Prostate gland (tissue), 2 donors: Measurements from ENCODE around the gene ENPP7. TPM values are rescaled to one million over a fixed set of nuclear protein-coding genes. Genes with fewer than 3 reads are reported as not detected.

Experiments used
- DNase-seq: peaks from one replicate; pipeline ENCODE4 v3.0.0-alpha.2; 2019; ENCODE audit warnings: low spot score
- H3K27ac ChIP-seq, 2 donors: fragments of 200-600 bp; sonication (generic); 2 replicates each; pipeline ENCODE4 v1.5.1; 2017 to 2019
- H3K27me3 ChIP-seq: fragments of 200-600 bp; sonication (generic); replicated peaks from 2 replicates; pipeline ENCODE4 v1.5.1; 2019; ENCODE audit not compliant: insufficient read depth
- H3K36me3 ChIP-seq, 2 donors: fragments of 200-600 bp; sonication (generic); 1 replicate in 1 of 2; 2 replicates in 1 of 2; pipeline versions ENCODE4 v1.5.1 to v1.8.1; 2017 to 2019
- H3K4me1 ChIP-seq: fragments of 200-600 bp; sonication (generic); replicated peaks from 2 replicates; pipeline ENCODE4 v1.5.1; 2019
- H3K4me3 ChIP-seq, 2 donors: fragments of 200-600 bp; sonication (generic); 2 replicates each; pipeline ENCODE4 v1.5.1; 2017 to 2019
- H3K9me3 ChIP-seq: fragments of 200-600 bp; sonication (generic); 2 replicates; pipeline ENCODE4 v1.5.1; 2017
- POLR2A ChIP-seq: fragments of 450-650 bp; IDR thresholded peaks from one replicate; pipeline ENCODE4 v1.6.1; 2016; ENCODE audit warnings: antibody characterized with exemption, mild to moderate bottlenecking
- POLR2AphosphoS5 ChIP-seq: sonication (generic); formaldehyde crosslinking; IDR thresholded peaks from one replicate; pipeline ENCODE4 v1.6.1; 2017; ENCODE audit warnings: antibody characterized with exemption
- WGBS: methylation state at CpG from one replicate; pipeline ENCODE4 v1.1.5; 2018; 5-methylcytosine and 5-hydroxymethylcytosine counted together
- intact Hi-C: fragments of 100-400 bp; cut with DNase I; formaldehyde crosslinking; loops from one replicate; pipeline ENCODE4 v1.14.2; 2022
- total RNA-seq, 2 donors: library from RNA; depleted of rRNA; stranded (reverse); fragments of >200 nt; gene quantifications; one replicate each; pipeline ENCODE4 v1.1.0, GENCODE V29; 2016
- TF ChIP-seq, protein P1 (sequence below), 4 experiments: fragments of 200-600 bp in 2 of 4; fragments of 450-650 bp in 2 of 4; sonication (generic) in 2 of 4; IDR thresholded peaks; 1 replicate in 3 of 4; 2 replicates in 1 of 4; pipeline ENCODE4 v1.5.1; 2016 to 2019; ENCODE audit warnings: antibody characterized with exemption in 4 of 4, mild to moderate bottlenecking in 2 of 4, moderate library complexity in 2 of 4

The ENPP7 gene
- total RNA-seq, 2 donors from 2014 or later: not detected

GRCh38 chr17:79737046-79737921 is 6.5 kb downstream of the ENPP7 start:
- TF ChIP-seq POLR2AphosphoS5 (no peak), POLR2A (no peak)
- TF ChIP-seq, protein P1, sequence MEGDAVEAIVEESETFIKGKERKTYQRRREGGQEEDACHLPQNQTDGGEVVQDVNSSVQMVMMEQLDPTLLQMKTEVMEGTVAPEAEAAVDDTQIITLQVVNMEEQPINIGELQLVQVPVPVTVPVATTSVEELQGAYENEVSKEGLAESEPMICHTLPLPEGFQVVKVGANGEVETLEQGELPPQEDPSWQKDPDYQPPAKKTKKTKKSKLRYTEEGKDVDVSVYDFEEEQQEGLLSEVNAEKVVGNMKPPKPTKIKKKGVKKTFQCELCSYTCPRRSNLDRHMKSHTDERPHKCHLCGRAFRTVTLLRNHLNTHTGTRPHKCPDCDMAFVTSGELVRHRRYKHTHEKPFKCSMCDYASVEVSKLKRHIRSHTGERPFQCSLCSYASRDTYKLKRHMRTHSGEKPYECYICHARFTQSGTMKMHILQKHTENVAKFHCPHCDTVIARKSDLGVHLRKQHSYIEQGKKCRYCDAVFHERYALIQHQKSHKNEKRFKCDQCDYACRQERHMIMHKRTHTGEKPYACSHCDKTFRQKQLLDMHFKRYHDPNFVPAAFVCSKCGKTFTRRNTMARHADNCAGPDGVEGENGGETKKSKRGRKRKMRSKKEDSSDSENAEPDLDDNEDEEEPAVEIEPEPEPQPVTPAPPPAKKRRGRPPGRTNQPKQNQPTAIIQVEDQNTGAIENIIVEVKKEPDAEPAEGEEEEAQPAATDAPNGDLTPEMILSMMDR (IDR thresholded peaks at IDR 0.05): no peak
- H3K27me3 ChIP-seq: peaks cover 2% of the 10 kb centered on the region
- DNase-seq: no peak

DNA sequence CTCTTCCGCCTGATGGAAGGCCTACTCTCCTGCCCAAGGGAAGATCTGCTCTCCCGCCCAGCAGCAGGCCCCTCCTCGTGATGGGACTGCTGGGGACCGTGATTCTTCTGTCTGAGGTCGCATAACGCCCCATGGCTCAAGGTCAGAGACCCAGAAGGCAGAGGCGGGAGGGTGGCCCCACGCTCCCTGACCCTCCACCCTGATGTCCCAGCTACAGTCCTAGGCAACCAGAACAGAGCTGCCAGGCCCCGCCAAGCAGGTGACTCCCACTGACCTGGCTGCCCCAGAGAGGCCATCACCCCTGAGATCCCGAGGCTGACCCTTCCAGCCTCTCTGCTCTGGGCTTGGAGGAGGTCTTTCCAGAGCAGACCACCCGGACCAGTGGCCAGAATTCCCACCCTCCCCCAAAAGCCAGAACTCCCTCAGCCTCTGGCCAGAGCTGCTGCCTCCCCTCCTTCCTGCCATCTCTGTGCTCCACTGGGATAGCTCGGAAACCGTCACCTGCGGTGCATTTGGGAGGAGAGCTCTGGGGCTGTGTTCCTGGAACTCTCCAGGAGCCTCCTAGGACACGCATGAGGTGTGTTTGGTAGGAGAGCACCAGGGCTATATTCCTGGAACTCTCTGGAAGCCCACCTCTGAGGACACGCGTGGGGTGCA is 7.3 kb downstream of the ENPP7 start:
- intact Hi-C loops: no loop called here
- no peak for DNase-seq
- H3K36me3 ChIP-seq: no peaks in the 10 kb centered on the region
- no peaks in the 10 kb centered on the region for H3K9me3 ChIP-seq
- no peak overlapping the region for H3K27ac ChIP-seq
- 92% methylated on average over 17 of the region's 17 CpGs for WGBS
- H3K4me1 ChIP-seq: peaks cover 8% of the 10 kb centered on the region
- peaks cover 2% of the 10 kb centered on the region for H3K27me3 ChIP-seq
- TF ChIP-seq, protein P1 (IDR thresholded peaks at IDR 0.05): no peak
- TF ChIP-seq POLR2AphosphoS5 (no peak), POLR2A (no peak)
- H3K4me3 ChIP-seq: no peak overlapping the region

More at GRCh38 chr17:79737046-79737921, 6.5 kb downstream of the ENPP7 start:
- no peak overlapping the region for H3K27ac ChIP-seq
- intact Hi-C loops: no loop called here
- H3K9me3 ChIP-seq: no peaks in the 10 kb centered on the region
- no peak overlapping the region for H3K4me3 ChIP-seq
- 91% methylated on average over 29 of the region's 30 CpGs for WGBS
- H3K4me1 ChIP-seq: peaks cover 8% of the 10 kb centered on the region
- H3K36me3 ChIP-seq: no peaks in the 10 kb centered on the region

DNA sequence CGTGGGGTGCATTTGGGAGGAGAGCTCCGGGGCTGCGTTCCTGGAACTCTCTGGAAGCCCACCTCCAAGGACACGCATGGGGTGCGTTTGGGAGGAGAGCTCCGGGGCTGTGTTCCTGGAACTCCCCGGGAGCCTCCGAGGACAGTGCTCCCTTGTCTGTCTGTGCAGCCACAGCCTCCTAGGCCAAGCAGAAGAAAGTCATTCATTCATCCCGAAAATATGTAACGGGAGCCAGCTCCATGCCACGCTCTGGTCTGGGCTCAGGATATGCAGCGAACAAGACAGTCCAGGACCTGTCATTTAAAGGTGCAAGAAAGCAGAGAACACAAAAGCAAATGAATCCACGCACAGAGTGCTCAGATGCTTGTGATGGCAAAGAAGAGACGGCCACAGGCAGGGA is 7.9 kb downstream of the ENPP7 start:
- WGBS: 75% methylated on average over 14 of the region's 14 CpGs

GRCh38 chr17:79739148-79740062 is 8.7 kb downstream of the ENPP7 start:
- intact Hi-C loops: loop anchor here (10.0 kb wide), 1 partner anchor 175 kb away; no protein-coding TSS in a partner anchor

More for the DNA sequence above, 7.9 kb downstream of the ENPP7 start:
- H3K27ac ChIP-seq: no peak overlapping the region
- intact Hi-C loops: no loop called here
- H3K4me1 ChIP-seq: peaks cover 8% of the 10 kb centered on the region
- H3K4me3 ChIP-seq: no peak overlapping the region
- TF ChIP-seq POLR2A (no peak), POLR2AphosphoS5 (no peak)
- TF ChIP-seq, protein P1 (IDR thresholded peaks at IDR 0.05): no peak
- no peaks in the 10 kb centered on the region for H3K9me3 ChIP-seq
- H3K36me3 ChIP-seq: no peaks in the 10 kb centered on the region
- DNase-seq: no peak
- H3K27me3 ChIP-seq: peaks cover 2% of the 10 kb centered on the region

More at GRCh38 chr17:79739148-79740062, 8.7 kb downstream of the ENPP7 start:
- Histone ChIP-seq H3K36me3 (no peaks in the 10 kb centered on the region), H3K4me1 (peaks cover 8% of the 10 kb centered on the region), H3K9me3 (no peaks in the 10 kb centered on the region), H3K4me3 (no peak overlapping the region), H3K27ac (no peak overlapping the region), H3K27me3 (peaks cover 2% of the 10 kb centered on the region)
- DNase-seq: peak; percentile 35
- 73% methylated on average over 28 of the region's 28 CpGs for WGBS
- TF ChIP-seq POLR2AphosphoS5 (no peak), POLR2A (no peak)
- TF ChIP-seq, protein P1 (IDR thresholded peaks at IDR 0.05): no peak
